ENCODE results near the gene SLC12A3. TPM values are rescaled to one million over a fixed set of nuclear protein-coding genes. Genes with fewer than 3 reads are reported as not detected.

The SLC12A3 gene
- total and polyA plus RNA-seq, 2 of the 8 experiments (the other 6 are each of a cell fraction or from before 2014, with no cell fraction given): not detected

GRCh38 chr16:56855946-56856345 lies 9.1 kb upstream of the SLC12A3 start (continued):
- no peak for TF ChIP-seq CHD7 (IDR thresholded peaks at IDR 0.05; ENCODE audit: insufficient replicate concordance, low read length)
- no peak for TF ChIP-seq CTCF (IDR thresholded peaks at IDR 0.05; ENCODE audit: control extremely low read depth in 1 of 3, insufficient read depth in 1 of 3, low read depth in 1 of 3, low read length in 3 of 3)

Measured in H1 (cell line).